ENCODE results near the gene CXXC1.

- TF ChIP-seq, protein P1, sequence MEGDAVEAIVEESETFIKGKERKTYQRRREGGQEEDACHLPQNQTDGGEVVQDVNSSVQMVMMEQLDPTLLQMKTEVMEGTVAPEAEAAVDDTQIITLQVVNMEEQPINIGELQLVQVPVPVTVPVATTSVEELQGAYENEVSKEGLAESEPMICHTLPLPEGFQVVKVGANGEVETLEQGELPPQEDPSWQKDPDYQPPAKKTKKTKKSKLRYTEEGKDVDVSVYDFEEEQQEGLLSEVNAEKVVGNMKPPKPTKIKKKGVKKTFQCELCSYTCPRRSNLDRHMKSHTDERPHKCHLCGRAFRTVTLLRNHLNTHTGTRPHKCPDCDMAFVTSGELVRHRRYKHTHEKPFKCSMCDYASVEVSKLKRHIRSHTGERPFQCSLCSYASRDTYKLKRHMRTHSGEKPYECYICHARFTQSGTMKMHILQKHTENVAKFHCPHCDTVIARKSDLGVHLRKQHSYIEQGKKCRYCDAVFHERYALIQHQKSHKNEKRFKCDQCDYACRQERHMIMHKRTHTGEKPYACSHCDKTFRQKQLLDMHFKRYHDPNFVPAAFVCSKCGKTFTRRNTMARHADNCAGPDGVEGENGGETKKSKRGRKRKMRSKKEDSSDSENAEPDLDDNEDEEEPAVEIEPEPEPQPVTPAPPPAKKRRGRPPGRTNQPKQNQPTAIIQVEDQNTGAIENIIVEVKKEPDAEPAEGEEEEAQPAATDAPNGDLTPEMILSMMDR (optimal IDR thresholded peaks at IDR 0.05 in 1 of 3, IDR thresholded peaks at IDR 0.05 in 1 of 3, conservative IDR thresholded peaks at IDR 0.05 in 1 of 3; ENCODE audit: extremely low read depth in 1 of 3, insufficient read depth in 2 of 3, low read length in 3 of 3), result no peak
- no peak for TF ChIP-seq EZH2 (IDR thresholded peaks at IDR 0.05; ENCODE audit: low read length)
Observed at GRCh38 chr18:50285631-50286321, 1.7 kb downstream of the CXXC1 start.

All from keratinocyte (primary cell).